Stimulated activated naive CD8-positive, alpha-beta T cell treated with anti-CD3 and anti-CD28 coated beads, Interleukin-15, Interleukin-2, amounts not matched to agents 100 ng/mL and 50 ng/mL, for 24 hours (primary cell): ENCODE measurements around the gene ABHD15.

Experiments used
- H3K27ac Mint-ChIP-seq: one replicate; pipeline ENCODE4 v1.8.0; 2021; ENCODE audit warnings: mild to moderate bottlenecking, mixed read lengths
- H3K27me3 Mint-ChIP-seq: one replicate; pipeline ENCODE4 v1.8.0; 2021; ENCODE audit warnings: mixed read lengths
- H3K36me3 Mint-ChIP-seq: one replicate; pipeline ENCODE4 v1.8.0; 2021; ENCODE audit warnings: low read depth, mixed read lengths
- H3K4me1 Mint-ChIP-seq: one replicate; pipeline ENCODE4 v1.8.0; 2021; ENCODE audit warnings: low read depth, mixed read lengths
- H3K4me3 Mint-ChIP-seq: one replicate; pipeline ENCODE4 v1.8.0; 2021; ENCODE audit warnings: mild to moderate bottlenecking, mixed read lengths
- H3K9me3 Mint-ChIP-seq: one replicate; pipeline ENCODE4 v1.8.0; 2021; ENCODE audit warnings: mixed read lengths

ABHD15 gene

GRCh38 chr17:29557739-29558116, 9.1 kb downstream of the ABHD15 start:
- H3K27ac Mint-ChIP-seq, result peak overlapping the region; percentile 45
- peaks cover 13% of the 10 kb centered on the region for H3K36me3 Mint-ChIP-seq
- no peaks in the 10 kb centered on the region for H3K27me3 Mint-ChIP-seq
- H3K4me3 Mint-ChIP-seq, result no peak overlapping the region
- no peaks in the 10 kb centered on the region for H3K9me3 Mint-ChIP-seq
- H3K4me1 Mint-ChIP-seq, result peaks cover 46% of the 10 kb centered on the region

DNA sequence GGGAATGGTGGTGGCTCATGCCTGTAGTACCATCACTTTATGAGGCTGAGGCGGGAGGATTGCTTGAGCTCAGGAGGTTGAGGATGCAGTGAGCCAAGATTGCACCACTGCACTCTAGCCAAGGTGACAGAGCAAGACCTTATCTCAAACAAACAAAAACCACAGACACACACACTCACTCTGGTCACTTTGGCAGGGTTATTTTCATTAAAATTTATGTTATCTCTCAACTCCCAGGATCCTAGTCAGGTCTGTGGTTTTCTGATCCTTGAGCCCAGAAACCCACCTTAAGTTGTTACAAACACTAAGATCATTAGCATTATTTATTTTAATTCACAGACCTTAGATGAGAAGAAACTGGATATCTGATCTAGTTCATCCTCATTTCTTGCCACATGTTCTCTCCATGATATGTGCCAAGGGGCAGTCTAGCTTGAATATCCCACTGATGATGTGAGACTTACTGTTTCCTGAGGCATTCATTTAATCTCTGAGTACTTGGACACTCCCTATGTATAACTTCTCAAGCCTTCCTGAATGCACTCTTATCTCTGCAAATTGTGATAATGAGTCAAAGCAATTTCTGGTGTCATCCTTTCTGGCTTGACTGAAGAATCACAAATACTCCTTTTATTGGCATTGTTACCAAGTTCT, 9.6 kb downstream of the ABHD15 start:
- Mint-ChIP-seq H3K27ac (peak overlapping the region; percentile 45), H3K4me1 (peaks cover 41% of the 10 kb centered on the region), H3K4me3 (no peak overlapping the region)

GRCh38 chr17:29555840-29556239, 11.0 kb downstream of the ABHD15 start:
- no peak overlapping the region for H3K4me3 Mint-ChIP-seq

More for the DNA sequence above, 9.6 kb downstream of the ABHD15 start:
- Mint-ChIP-seq H3K36me3 (peaks cover 10% of the 10 kb centered on the region), H3K27me3 (no peaks in the 10 kb centered on the region), H3K9me3 (no peaks in the 10 kb centered on the region)

GRCh38 chr17:29549177-29549923, 17.5 kb downstream of the ABHD15 start:
- Mint-ChIP-seq H3K4me3 (no peak overlapping the region), H3K27me3 (no peaks in the 10 kb centered on the region), H3K36me3 (peaks cover 6% of the 10 kb centered on the region), H3K27ac (no peak overlapping the region), H3K9me3 (no peaks in the 10 kb centered on the region), H3K4me1 (peaks cover 15% of the 10 kb centered on the region)

More at GRCh38 chr17:29555840-29556239, 11.0 kb downstream of the ABHD15 start:
- H3K27ac Mint-ChIP-seq, result no peak overlapping the region
- H3K27me3 Mint-ChIP-seq, result no peaks in the 10 kb centered on the region
- peaks cover 33% of the 10 kb centered on the region for H3K4me1 Mint-ChIP-seq
- no peaks in the 10 kb centered on the region for H3K9me3 Mint-ChIP-seq
- H3K36me3 Mint-ChIP-seq, result peaks cover 2% of the 10 kb centered on the region

DNA sequence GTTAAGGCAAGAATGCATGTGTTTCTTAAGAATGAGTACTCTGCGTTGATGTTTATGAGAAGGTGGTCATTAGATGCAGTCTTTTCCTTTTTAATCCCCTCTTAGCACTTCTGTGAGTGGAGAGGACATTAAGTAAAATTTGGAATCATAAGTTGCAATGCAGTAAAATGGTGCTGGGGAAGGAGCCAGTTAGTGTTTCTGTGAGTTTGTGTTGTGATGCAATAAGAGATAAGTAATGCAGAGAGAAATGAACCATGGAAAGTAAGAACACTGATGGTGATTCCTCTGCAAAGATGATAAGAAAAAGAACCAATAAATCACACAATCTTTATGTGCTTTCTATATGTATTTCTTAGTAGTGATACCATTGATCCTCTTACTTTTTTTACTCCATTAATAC, 20.0 kb downstream of the ABHD15 start:
- H3K4me1 Mint-ChIP-seq, result peaks cover 15% of the 10 kb centered on the region
- H3K4me3 Mint-ChIP-seq, result no peak overlapping the region
- no peak overlapping the region for H3K27ac Mint-ChIP-seq
- no peaks in the 10 kb centered on the region for H3K9me3 Mint-ChIP-seq
- no peaks in the 10 kb centered on the region for H3K27me3 Mint-ChIP-seq
- H3K36me3 Mint-ChIP-seq, result peaks cover 19% of the 10 kb centered on the region

GRCh38 chr17:29546085-29546484, 20.8 kb downstream of the ABHD15 start:
- no peak overlapping the region for H3K27ac Mint-ChIP-seq

GRCh38 chr17:29544066-29544465, 22.8 kb downstream of the ABHD15 start:
- Mint-ChIP-seq H3K36me3 (peaks cover 29% of the 10 kb centered on the region), H3K4me1 (peaks cover 9% of the 10 kb centered on the region), H3K4me3 (no peak overlapping the region), H3K27me3 (no peaks in the 10 kb centered on the region), H3K27ac (no peak overlapping the region), H3K9me3 (no peaks in the 10 kb centered on the region)

More at GRCh38 chr17:29546085-29546484, 20.8 kb downstream of the ABHD15 start:
- Mint-ChIP-seq H3K4me3 (no peak overlapping the region), H3K4me1 (peaks cover 15% of the 10 kb centered on the region), H3K27me3 (no peaks in the 10 kb centered on the region), H3K9me3 (no peaks in the 10 kb centered on the region), H3K36me3 (peaks cover 19% of the 10 kb centered on the region)

DNA sequence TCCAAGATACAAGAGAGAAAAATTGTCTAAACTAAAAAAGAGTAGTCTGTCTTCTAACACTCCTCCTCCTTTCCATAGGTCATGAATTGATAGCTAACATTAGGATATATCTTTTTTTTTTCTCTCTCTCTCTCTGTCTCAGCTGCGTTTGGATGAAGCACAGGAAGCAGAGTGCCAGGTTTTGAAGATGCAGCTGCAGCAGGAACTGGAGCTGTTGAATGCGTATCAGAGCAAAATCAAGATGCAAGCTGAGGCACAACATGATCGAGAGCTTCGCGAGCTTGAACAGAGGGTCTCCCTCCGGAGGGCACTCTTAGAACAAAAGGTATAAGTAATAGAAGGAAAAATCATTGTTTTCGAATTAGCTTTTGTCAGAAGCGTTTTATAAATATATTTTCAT, 32.9 kb downstream of the ABHD15 start:
- Mint-ChIP-seq H3K9me3 (no peaks in the 10 kb centered on the region), H3K27me3 (no peaks in the 10 kb centered on the region), H3K4me3 (no peak overlapping the region), H3K36me3 (peaks cover 30% of the 10 kb centered on the region), H3K27ac (no peak overlapping the region), H3K4me1 (no peaks in the 10 kb centered on the region)

DNA sequence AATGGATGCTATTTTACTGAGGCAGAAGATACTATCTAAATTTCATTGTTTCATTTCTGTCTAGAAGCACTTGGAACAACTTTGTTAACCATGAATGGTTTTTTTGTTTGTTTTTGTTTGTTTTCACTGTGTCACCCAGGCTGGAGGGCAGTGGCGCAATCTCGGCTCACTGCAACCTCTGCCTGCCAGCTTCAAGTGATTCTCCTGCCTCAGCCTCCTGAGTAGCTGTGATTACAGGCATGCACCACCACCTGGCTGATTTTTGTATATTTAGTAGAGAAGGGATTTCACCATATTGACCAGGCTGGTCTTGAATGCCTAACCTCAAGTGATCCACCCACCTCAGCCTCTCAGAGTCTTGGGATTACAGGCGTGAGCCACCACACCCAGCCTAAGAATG, 40.5 kb downstream of the ABHD15 start:
- Mint-ChIP-seq H3K4me1 (no peaks in the 10 kb centered on the region), H3K27me3 (no peaks in the 10 kb centered on the region), H3K27ac (no peak overlapping the region), H3K36me3 (peaks cover 22% of the 10 kb centered on the region), H3K9me3 (no peaks in the 10 kb centered on the region), H3K4me3 (no peak overlapping the region)

GRCh38 chr17:29524692-29525091, 42.1 kb downstream of the ABHD15 start:
- no peak overlapping the region for H3K4me3 Mint-ChIP-seq
- no peaks in the 10 kb centered on the region for H3K4me1 Mint-ChIP-seq
- no peaks in the 10 kb centered on the region for H3K27me3 Mint-ChIP-seq
- H3K27ac Mint-ChIP-seq, result no peak overlapping the region
- H3K36me3 Mint-ChIP-seq, result peaks cover 18% of the 10 kb centered on the region
- no peaks in the 10 kb centered on the region for H3K9me3 Mint-ChIP-seq

DNA sequence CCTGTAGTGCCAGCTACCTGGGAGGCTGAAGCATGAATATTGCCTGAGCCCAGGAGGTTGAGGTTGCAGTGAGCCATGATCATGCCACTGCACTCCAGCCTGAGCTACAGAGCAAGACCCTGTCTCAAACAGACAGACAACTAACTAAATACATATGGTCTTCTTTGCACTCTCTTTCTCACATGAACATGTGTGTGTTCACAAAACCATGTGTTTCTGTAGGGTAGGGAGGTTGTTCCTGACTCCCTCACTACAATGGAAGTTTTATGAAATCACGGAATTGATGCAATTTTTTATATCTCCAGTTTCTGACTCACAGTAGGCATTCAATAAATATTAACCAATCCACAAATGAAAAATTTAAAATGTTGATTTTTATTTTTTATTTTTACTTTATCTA, 48.5 kb downstream of the ABHD15 start:
- no peak overlapping the region for H3K4me3 Mint-ChIP-seq
- H3K4me1 Mint-ChIP-seq, result no peaks in the 10 kb centered on the region
- no peaks in the 10 kb centered on the region for H3K27me3 Mint-ChIP-seq
- H3K36me3 Mint-ChIP-seq, result peaks cover 34% of the 10 kb centered on the region
- no peak overlapping the region for H3K27ac Mint-ChIP-seq
- no peaks in the 10 kb centered on the region for H3K9me3 Mint-ChIP-seq

DNA sequence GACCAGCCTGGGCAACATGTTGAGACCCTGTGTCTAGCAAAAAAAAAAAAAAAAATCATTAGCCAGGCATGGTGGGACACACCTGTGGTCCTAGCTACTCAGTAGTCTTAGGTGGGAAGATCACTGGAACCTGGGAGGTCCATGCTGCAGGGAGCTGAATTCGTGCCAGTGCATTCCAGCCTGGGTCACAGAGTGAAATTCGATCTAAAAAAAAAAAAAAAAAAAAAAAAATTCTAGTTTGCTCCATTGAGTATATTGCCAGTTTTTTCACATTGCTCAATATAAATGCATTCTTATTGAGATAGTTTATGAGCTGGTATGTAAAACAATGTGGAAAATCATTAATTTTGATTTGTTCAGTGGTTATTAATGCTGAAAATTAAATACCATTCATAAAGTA, 52.0 kb downstream of the ABHD15 start:
- Mint-ChIP-seq H3K27me3 (no peaks in the 10 kb centered on the region), H3K9me3 (no peaks in the 10 kb centered on the region), H3K36me3 (peaks cover 25% of the 10 kb centered on the region), H3K4me3 (no peak overlapping the region), H3K27ac (no peak overlapping the region), H3K4me1 (no peaks in the 10 kb centered on the region)

DNA sequence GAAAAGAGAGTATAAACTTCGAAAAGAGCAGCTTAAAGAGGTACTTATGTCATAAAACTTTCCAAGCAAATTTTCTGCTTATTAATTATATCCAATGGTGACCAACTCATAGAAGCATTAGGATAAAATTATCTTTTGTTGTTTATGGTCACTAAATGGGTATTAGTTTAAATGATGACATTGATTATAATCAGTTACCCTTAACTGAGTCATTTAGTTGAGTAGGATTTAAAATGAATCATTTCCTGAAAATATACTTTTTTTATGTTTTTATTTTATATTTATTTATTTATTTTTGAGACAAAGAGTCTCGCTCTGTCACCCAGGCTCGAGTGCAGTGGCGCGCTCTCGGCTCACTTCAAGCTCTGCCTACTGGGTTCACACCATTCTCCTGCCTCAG, 55.9 kb downstream of the ABHD15 start:
- no peaks in the 10 kb centered on the region for H3K4me1 Mint-ChIP-seq
- H3K9me3 Mint-ChIP-seq, result no peaks in the 10 kb centered on the region
- no peak overlapping the region for H3K4me3 Mint-ChIP-seq
- H3K36me3 Mint-ChIP-seq, result peaks cover 19% of the 10 kb centered on the region
- H3K27me3 Mint-ChIP-seq, result no peaks in the 10 kb centered on the region
- no peak overlapping the region for H3K27ac Mint-ChIP-seq
